K562 (cell line): ENCODE results near the gene S100P.

Experiments used
- BCLAF1 ChIP-seq, 2 experiments: fragments of 450-650 bp in 1 of 2; IDR thresholded peaks; 2 replicates each; pipeline ENCODE4 v1.6.1; 2011 to 2017; ENCODE audit warnings: low read depth in 2 of 2, antibody characterized with exemption in 1 of 2, borderline replicate concordance in 1 of 2, low read length in 1 of 2, mild to moderate bottlenecking in 1 of 2, mixed read lengths in 1 of 2; ENCODE audit not compliant: control insufficient read depth in 1 of 2
- GTF2F1 ChIP-seq: IDR thresholded peaks from 2 replicates; pipeline ENCODE4 v1.6.1; 2011; ENCODE audit warnings: low read depth, low read length, improper control_type of control experiment
- JUN ChIP-seq, 2 experiments: sonication (generic) in 1 of 2; formaldehyde crosslinking in 1 of 2; IDR thresholded peaks; 2 replicates each; pipeline versions ENCODE4 v1.6.1 to v1.8.0; 2012 to 2022; ENCODE audit warnings: borderline replicate concordance in 2 of 2, mild to moderate bottlenecking in 2 of 2, improper control_type of control experiment in 1 of 2, low read depth in 1 of 2, low read length in 1 of 2, missing genetic modification reagents in 1 of 2
- JUND ChIP-seq, 2 experiments: IDR thresholded peaks; 2 replicates in 1 of 2; 3 replicates in 1 of 2; pipeline ENCODE4 v1.6.1; 2011; ENCODE audit warnings: borderline replicate concordance in 2 of 2, low read depth in 2 of 2, low read length in 2 of 2, improper control_type of control experiment in 1 of 2, missing biosample characterization in 1 of 2, missing genetic modification characterization in 1 of 2, missing genetic modification reagents in 1 of 2
- NR2C2 ChIP-seq, 2 experiments: fragments of 200-800 bp in 1 of 2; sonication (Bioruptor generic) in 1 of 2; sonication (generic) in 1 of 2; formaldehyde crosslinking in 1 of 2; IDR thresholded peaks; 2 replicates each; pipeline versions ENCODE4 v1.6.1 to v1.8.0; 2016 to 2022; ENCODE audit warnings: mild to moderate bottlenecking in 1 of 2, missing compliant biosample characterization in 1 of 2, missing genetic modification characterization in 1 of 2, missing genetic modification reagents in 1 of 2
- PHB2 ChIP-seq: fragments of 450-650 bp; IDR thresholded peaks from 2 replicates; pipeline ENCODE4 v1.6.1; 2017; ENCODE audit warnings: low read depth

GRCh38 chr4:6733358-6734164 is 39.9 kb downstream of the S100P start:
- TF ChIP-seq JUN (IDR thresholded peaks at IDR 0.05; ENCODE audit: borderline replicate concordance, low read depth, low read length) (no peak), JUN (CRISPR knock-in tag; IDR thresholded peaks at IDR 0.05; ENCODE audit: borderline replicate concordance) (no peak), BCLAF1 (IDR thresholded peaks at IDR 0.05; ENCODE audit: borderline replicate concordance in 1 of 2, control insufficient read depth in 1 of 2, low read depth in 2 of 2, low read length in 1 of 2) (no peak), NR2C2 (CRISPR knock-in tag; IDR thresholded peaks at IDR 0.05) (no peak), NR2C2 (tag; IDR thresholded peaks at IDR 0.05) (no peak), PHB2 (no peak), GTF2F1 (no peak), JUND (IDR thresholded peaks at IDR 0.05; ENCODE audit: borderline replicate concordance, low read depth, low read length) (no peak), JUND (tag; IDR thresholded peaks at IDR 0.05; ENCODE audit: borderline replicate concordance, low read depth, low read length) (no peak)
